NCI-H1436 treated with DMSO at 0.1 percent for 48 hours (cell line): Measurements from ENCODE around the gene TERT.

ENCODE experiments used
- DNase-seq: peaks from one replicate; lab custom pipeline; 2025; lab: John Stamatoyannopoulos, UW

TERT gene

DNA sequence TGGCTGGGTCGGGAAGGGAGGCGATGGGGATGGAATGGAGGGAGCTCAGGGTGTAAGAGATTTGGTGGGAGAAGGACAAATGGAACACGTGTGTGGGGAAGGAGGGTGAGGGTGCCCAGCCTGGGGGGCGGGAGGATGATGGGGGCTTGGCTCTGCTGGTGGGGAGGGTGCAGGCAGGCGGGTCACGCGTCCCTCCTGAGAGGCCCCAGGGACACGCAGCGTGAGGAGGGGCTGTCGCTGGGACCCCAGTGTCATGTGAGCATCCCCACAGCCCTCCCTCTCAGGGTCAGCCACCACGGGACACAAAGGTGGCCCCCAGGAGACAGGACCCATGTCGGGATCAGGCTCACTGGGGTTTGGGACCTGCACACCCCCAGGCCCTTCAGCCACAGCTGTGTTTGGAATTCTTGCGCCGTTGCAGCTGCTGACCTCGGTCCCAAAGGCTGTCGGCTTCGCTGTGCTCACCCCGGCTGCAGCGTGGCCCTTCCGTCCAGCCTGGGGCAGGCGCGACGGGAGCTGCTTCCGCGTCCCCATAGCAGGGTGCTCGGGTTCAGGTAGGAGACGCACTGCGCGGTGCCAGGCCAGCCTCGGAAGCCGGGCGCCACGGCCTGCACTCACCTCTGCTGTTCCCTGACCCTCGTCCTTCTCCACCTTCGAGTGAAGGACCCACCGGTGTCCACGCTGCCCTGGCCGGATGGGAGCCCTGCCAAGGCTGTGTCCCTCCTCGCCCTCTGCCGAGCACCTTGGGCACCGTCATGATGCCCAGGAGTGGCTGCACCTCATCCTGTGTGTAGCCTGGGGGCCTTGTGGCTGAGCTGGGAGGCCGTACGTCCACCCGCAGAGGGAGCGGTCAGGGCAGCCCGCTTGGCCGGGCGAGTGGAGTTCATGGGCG lies 88.1 kb downstream of the TERT start:
- DNase-seq: no peak

DNA sequence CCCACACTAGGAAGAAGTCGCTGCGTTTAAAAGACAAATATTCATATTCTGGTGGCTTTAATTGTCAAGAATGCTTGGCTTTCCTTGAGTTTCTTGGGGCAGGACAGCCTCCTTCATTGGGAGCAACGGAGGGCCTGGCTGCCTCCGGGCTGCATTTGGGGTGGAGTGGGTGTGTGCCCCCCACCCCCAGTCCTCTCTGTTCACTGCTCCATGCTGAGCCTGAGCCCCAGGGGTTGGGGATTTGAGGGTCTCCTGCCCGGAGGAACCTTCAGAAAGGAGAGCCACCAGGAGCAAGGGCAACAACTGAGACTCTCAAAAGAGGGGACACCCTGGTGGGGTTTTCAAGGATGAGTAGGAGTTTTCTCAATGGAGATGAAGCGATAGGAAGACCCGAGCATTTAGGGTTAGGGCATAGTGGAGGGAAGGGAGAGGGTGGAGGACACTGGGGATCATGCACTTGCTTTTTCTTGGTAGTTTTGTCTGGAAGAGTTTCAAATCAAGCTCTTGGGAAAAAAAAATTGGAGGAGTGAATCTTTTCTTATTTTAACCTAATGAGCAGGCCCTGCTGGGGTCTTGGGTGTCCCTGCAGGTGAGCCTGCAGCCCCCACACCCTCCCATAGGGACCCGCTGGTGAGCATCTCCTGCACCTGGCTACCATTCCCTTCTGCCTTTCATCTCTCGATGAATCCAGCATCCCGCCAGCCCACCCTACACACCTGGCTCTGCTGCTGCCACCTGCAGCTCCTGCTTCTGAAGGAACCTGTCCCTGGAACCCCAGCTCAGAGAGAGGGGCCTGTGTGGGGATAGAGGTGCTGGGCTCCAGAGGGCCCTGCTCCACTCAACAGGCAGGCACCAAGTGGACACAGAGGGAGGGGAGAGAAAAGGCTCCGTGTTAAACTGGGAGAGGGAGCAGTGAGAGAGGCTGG lies 89.3 kb downstream of the TERT start:
- DNase-seq: no peak

DNA sequence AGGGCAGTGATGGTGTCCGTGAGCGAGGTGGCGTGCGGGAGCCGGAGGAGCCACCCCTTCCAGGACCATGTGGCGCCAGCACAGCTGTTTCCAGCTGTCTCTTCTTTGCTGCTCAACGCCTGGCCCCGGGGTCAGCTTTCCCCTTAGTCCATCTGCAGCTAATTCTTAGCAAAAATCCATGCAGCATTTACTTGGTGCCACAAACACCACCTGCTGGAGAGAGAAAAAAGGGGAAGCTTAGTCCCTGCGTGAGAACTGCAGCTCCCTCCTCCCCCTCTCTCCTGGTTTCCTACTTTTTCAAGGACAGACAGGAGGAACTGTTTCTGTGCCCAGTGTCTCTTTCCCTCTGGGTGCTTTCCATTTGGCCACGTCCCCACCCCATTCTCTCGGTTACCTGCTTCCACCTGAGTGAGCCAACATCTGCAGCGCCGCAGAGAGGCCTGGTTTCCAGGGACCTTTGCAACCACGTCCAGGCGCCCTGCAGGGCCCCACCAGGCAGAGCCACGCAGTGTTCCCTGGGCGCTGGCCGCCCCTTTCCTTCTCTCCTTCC lies 90.1 kb downstream of the TERT start:
- no peak for DNase-seq

DNA sequence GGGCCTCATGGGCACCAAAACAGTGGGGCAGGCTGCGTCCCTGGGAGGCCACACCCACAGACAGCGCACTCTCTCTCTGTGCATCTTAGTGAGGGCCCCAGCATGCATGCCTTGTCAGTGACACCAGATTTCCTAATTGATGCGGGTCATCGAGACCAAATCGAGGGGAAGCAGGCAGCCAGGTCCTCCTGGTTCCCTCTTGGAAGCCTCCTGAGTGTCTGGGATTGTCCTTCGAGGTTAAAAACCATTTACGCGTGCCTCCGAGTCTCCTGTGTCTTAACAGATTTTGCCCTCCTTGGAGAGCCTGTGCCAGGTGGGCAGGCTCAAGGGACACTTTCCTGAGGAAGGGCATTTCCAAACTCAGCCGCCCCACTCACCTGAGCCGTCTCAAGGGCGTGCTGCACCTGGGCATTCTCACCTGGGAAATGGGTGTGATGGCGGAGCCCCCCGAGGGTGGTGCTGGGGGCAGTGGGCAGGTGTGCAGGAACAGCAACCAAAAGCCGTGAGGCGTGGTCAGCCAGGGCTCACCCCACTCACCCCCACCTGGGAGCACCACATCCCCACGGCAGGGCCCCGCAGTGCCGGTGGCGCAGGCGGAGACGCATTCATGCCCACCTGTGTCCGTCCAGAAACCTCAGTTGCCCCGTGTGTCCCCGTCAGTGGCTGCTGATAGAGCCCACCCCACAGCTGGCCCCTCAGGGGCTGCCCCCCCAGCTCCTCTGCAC lies 90.7 kb downstream of the TERT start:
- no peak for DNase-seq

DNA sequence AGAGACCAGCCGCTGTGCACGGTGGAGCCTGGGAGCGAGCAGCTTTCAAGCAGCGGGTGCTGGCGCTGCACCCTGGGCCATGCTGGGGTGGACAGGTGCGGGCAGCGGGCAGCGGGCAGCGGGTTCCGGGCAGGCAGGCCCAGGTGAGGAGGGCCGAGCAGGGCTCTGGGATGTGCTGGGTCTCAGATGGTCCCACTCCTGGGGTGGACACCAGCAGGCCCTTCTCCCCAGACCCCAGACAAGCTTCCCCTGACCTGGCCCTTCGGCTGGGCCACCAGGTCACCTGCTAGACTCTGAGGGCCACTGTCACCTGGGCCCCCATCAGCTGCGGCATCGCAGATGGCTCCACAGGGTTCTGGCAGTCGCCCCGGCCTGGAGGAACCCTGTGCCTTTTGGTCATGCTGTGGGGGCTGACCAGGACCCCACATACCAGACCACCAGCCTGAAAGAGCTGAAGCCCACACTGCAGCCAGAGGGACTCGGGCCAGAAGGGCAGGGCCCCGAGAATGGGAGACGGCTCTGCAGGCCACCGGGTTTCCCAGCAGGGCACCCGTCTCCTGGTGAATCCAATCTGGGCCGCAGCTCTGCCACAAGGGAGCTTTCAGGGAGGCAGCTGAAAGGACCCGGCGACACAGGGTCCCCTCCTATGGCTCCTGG lies 91.4 kb downstream of the TERT start:
- no peak for DNase-seq
